HCT116 (cell line): Measurements from ENCODE around the gene SLC24A3. TPM values are rescaled to one million over a fixed set of nuclear protein-coding genes. Genes with fewer than 3 reads are reported as not detected.

Experiments used
- ATAC-seq: fragments of 200-7000 bp; cut with Tn5 transposase; 2 replicates; pipeline ENCODE4 v1.9.1; 2020; ENCODE audit warnings: mild to moderate bottlenecking, moderate library complexity
- BruUV-seq: library from RNA; stranded (reverse); fragments of 400-500 nt; replicated peaks from 2 replicates; lab custom pipeline; 2021; lab: Mats Ljungman, UMichigan
- CTCF ChIA-PET: fragments of 300-600 bp; sonication (Branson Sonifier 250); formaldehyde crosslinking; loops from one replicate; lab custom pipeline; 2021; ENCODE audit warnings: antibody characterized with exemption; lab: Charles Lee
- POLR2A ChIA-PET: fragments of 300-600, 350-600 bp; sonication (Branson Sonifier 250); formaldehyde crosslinking; loops from one replicate; lab custom pipeline; 2021; ENCODE audit warnings: antibody characterized with exemption; lab: Charles Lee
- RAD21 ChIA-PET, 2 experiments: fragments of 300-600 bp; sonication (Branson Sonifier 250); formaldehyde crosslinking; loops; one replicate each; lab custom pipeline; 2023; ENCODE audit warnings: low total read pairs in 2 of 2; ENCODE audit not compliant: uncharacterized antibody in 2 of 2, unreplicated experiment in 2 of 2, low non-redundant PET in 1 of 2; lab: Charles Lee
- DNase-seq: peaks from one replicate; pipeline ENCODE4 v3.0.0-alpha.2; 2010; ENCODE audit warnings: low read depth, low spot score
- H2AFZ ChIP-seq: fragments of 200-600 bp; shearing (Covaris generic), sonication (generic); 2 replicates; pipeline ENCODE4 v1.6.1; 2017; ENCODE audit warnings: low read depth, mixed run types, mixed read lengths, antibody characterized with exemption, low read length; ENCODE audit not compliant: poor library complexity, severe bottlenecking
- H3K27ac ChIP-seq: 2 replicates; pipeline ENCODE4 v1.5.1; 2012; ENCODE audit warnings: low read depth, low read length
- H3K27me3 ChIP-seq: fragments of 200-600 bp; sonication (generic); 2 replicates; pipeline ENCODE4 v1.6.1; 2016; ENCODE audit warnings: mixed run types, low read length, mixed read lengths; ENCODE audit not compliant: insufficient read depth
- H3K36me3 ChIP-seq, 2 experiments: fragments of 200-500 bp in 1 of 2; fragments of 200-600 bp in 1 of 2; sonication (Bioruptor generic) in 1 of 2; sonication (generic) in 1 of 2; 2 replicates each; pipeline versions ENCODE4 v1.5.1 to v1.6.1; 2014 to 2016; ENCODE audit warnings: low read length in 2 of 2, inconsistent platforms in 1 of 2, mixed read lengths in 1 of 2, mixed run types in 1 of 2; ENCODE audit not compliant: insufficient read depth in 2 of 2, control insufficient read depth in 1 of 2
- H3K4me1 ChIP-seq, 2 experiments: fragments of 200-600 bp in 1 of 2; sonication (generic) in 1 of 2; 2 replicates each; pipeline versions ENCODE4 v1.5.1 to v1.6.1; 2012 to 2017; ENCODE audit warnings: low read length in 2 of 2, inconsistent platforms in 1 of 2, mild to moderate bottlenecking in 1 of 2, mixed read lengths in 1 of 2, mixed run types in 1 of 2, moderate library complexity in 1 of 2; ENCODE audit not compliant: insufficient read depth in 2 of 2, control insufficient read depth in 1 of 2
- H3K4me2 ChIP-seq: fragments of 200-600 bp; sonication (generic); 2 replicates; pipeline ENCODE4 v1.6.1; 2017; ENCODE audit warnings: mixed run types, low read length, mixed read lengths
- H3K4me3 ChIP-seq, 2 experiments: fragments of 200-600 bp in 1 of 2; sonication (generic) in 1 of 2; replicated peaks in 1 of 2; 2 replicates each; pipeline ENCODE4 v1.5.1; 2011 to 2016; ENCODE audit warnings: low read length in 2 of 2, control low read depth in 1 of 2, low read depth in 1 of 2, mild to moderate bottlenecking in 1 of 2, mixed read lengths in 1 of 2, mixed run types in 1 of 2
- H3K79me2 ChIP-seq: fragments of 200-600 bp; sonication (generic); 2 replicates; pipeline ENCODE4 v1.6.1; 2017; ENCODE audit warnings: mild to moderate bottlenecking, mixed run types, low read length, moderate library complexity, mixed read lengths; ENCODE audit not compliant: insufficient read depth
- H3K9ac ChIP-seq: fragments of 200-600 bp; sonication (generic); 2 replicates; pipeline ENCODE4 v1.6.1; 2016; ENCODE audit warnings: low read length, mixed read lengths
- H3K9me2 ChIP-seq: fragments of 200-600 bp; sonication (generic), shearing (Covaris generic); 2 replicates; pipeline ENCODE4 v1.6.1; 2017; ENCODE audit warnings: mixed run types, mild to moderate bottlenecking, moderate library complexity; ENCODE audit not compliant: insufficient read depth
- H3K9me3 ChIP-seq, 2 experiments: fragments of 200-500 bp in 1 of 2; fragments of 200-600 bp in 1 of 2; sonication (Bioruptor generic) in 1 of 2; sonication (generic) in 1 of 2; 2 replicates each; pipeline ENCODE4 v1.6.1; 2014 to 2017; ENCODE audit warnings: low read length in 2 of 2, mixed read lengths in 2 of 2, inconsistent platforms in 1 of 2, low read depth in 1 of 2, mild to moderate bottlenecking in 1 of 2, mixed run types in 1 of 2, moderate library complexity in 1 of 2; ENCODE audit not compliant: control insufficient read depth in 1 of 2, insufficient read depth in 1 of 2
- H4K20me1 ChIP-seq: fragments of 200-600 bp; sonication (generic), shearing (Covaris generic); 2 replicates; pipeline ENCODE4 v1.6.1; 2017; ENCODE audit warnings: mixed run types, mild to moderate bottlenecking, moderate library complexity; ENCODE audit not compliant: insufficient read depth
- ATF3 ChIP-seq: IDR thresholded peaks from 2 replicates; pipeline ENCODE4 v1.6.1; 2012
- CTCF ChIP-seq, 3 experiments: fragments of 200-600 bp in 1 of 3; sonication (generic) in 1 of 3; IDR thresholded peaks in 2 of 3; conservative IDR thresholded peaks in 1 of 3; 2 replicates each; pipeline ENCODE4 v1.5.1; 2012 to 2017; ENCODE audit warnings: low read depth in 2 of 3, low read length in 2 of 3, antibody characterized with exemption in 1 of 3, borderline replicate concordance in 1 of 3, control low read depth in 1 of 3, mild to moderate bottlenecking in 1 of 3, mixed read lengths in 1 of 3, mixed run types in 1 of 3, moderate library complexity in 1 of 3; ENCODE audit not compliant: insufficient read depth in 1 of 3
- ELF1 ChIP-seq: IDR thresholded peaks from 2 replicates; pipeline ENCODE4 v1.6.1; 2012; ENCODE audit warnings: low read depth, borderline replicate concordance
- EZH2 ChIP-seq: fragments of 200-600 bp; sonication (generic); IDR thresholded peaks from 2 replicates; pipeline ENCODE4 v1.6.1; 2017; ENCODE audit warnings: antibody characterized with exemption, mixed run types
- FOSL1 ChIP-seq: IDR thresholded peaks from 2 replicates; pipeline ENCODE4 v1.6.1; 2012; ENCODE audit warnings: low read depth
- JUND ChIP-seq: IDR thresholded peaks from 2 replicates; pipeline ENCODE4 v1.6.1; 2012
- POLR2A ChIP-seq: IDR thresholded peaks from 2 replicates; pipeline ENCODE4 v1.7.0; 2011; ENCODE audit warnings: borderline replicate concordance; ENCODE audit not compliant: insufficient read depth, insufficient read length; ENCODE audit errors: extremely low read depth
- POLR2AphosphoS5 ChIP-seq: IDR thresholded peaks from 2 replicates; pipeline ENCODE4 v1.6.1; 2011; ENCODE audit warnings: mild to moderate bottlenecking, low read depth, low read length, moderate library complexity
- SP1 ChIP-seq: IDR thresholded peaks from 2 replicates; pipeline ENCODE4 v1.6.1; 2012; ENCODE audit warnings: low read depth
- SRF ChIP-seq: IDR thresholded peaks from 2 replicates; pipeline ENCODE4 v1.6.1; 2012; ENCODE audit warnings: low read depth
- TCF7L2 ChIP-seq: IDR thresholded peaks from 2 replicates; pipeline ENCODE4 v1.7.0; 2011; ENCODE audit warnings: borderline replicate concordance, inconsistent platforms; ENCODE audit not compliant: insufficient read depth, insufficient read length; ENCODE audit errors: extremely low read depth
- ZBTB33 ChIP-seq: IDR thresholded peaks from 2 replicates; pipeline ENCODE4 v1.6.1; 2011; ENCODE audit warnings: mild to moderate bottlenecking, low read length, moderate library complexity; ENCODE audit not compliant: insufficient replicate concordance; ENCODE audit errors: extremely low read depth
- ZFX ChIP-seq: fragments of 450-650 bp; IDR thresholded peaks from 2 replicates; pipeline ENCODE4 v1.6.1; 2017
- ZNF274 ChIP-seq: fragments of 200-500 bp; sonication (Bioruptor generic); IDR thresholded peaks from 2 replicates; pipeline ENCODE4 v1.6.1; 2014; ENCODE audit warnings: mild to moderate bottlenecking, low read depth, low read length, inconsistent platforms
- intact Hi-C: fragments of 100-400 bp; cut with micrococcal nuclease; formaldehyde crosslinking; loops from 2 replicates; pipeline ENCODE4 v1.10.0; 2022
- total RNA-seq: library from RNA; stranded (reverse); gene quantifications from one replicate; pipeline ENCODE4 v1.2.1, GENCODE V29; 2021; ENCODE audit not compliant: unreplicated experiment

SLC24A3 gene
- total RNA-seq, 1 experiment from 2014 or later, result not detected

- Histone ChIP-seq H3K36me3 (no peaks in the 10 kb centered on the region), H3K27me3 (no peaks in the 10 kb centered on the region), H3K9me3 (peaks cover 0 to 5% of the 10 kb centered on the region in 2 experiments; a peak in 1 of 4 replicates), H3K9ac (no peak overlapping the region), H3K4me2 (no peak overlapping the region), H3K4me3 (no peak overlapping the region), H3K9me2 (no peaks in the 10 kb centered on the region), H3K27ac (no peak overlapping the region), H2AFZ (no peak overlapping the region), H3K4me1 (no peaks in the 10 kb centered on the region), H4K20me1 (no peaks in the 10 kb centered on the region), H3K79me2 (no peaks in the 10 kb centered on the region)
- POLR2A ChIA-PET, result no interaction called here
- RAD21 ChIA-PET, result no interaction called here
- TF ChIP-seq SP1, result no peak
- TF ChIP-seq ATF3, result no peak
- no peak for TF ChIP-seq POLR2AphosphoS5
- TF ChIP-seq ELF1, result no peak
- TF ChIP-seq POLR2A, result no peak
- no peak for TF ChIP-seq SRF
- TF ChIP-seq TCF7L2, result no peak
- no peak for TF ChIP-seq ZNF274
- TF ChIP-seq ZFX, result no peak
- no TSS peak for BruUV-seq
- ATAC-seq, result no peak
- no peak for DNase-seq
- intact Hi-C loops, result no loop called here
- CTCF ChIA-PET, result no interaction called here
These were observed 155.9 kb downstream of the SLC24A3 start for GRCh38 chr20:19368351-19368750.

GRCh38 chr20:19370076-19371075, 157.9 kb downstream of the SLC24A3 start:
- no peak overlapping the region for H3K27ac ChIP-seq
- peaks cover 0 to 5% of the 10 kb centered on the region in 2 experiments; a peak in 1 of 4 replicates for H3K9me3 ChIP-seq
- CTCF ChIA-PET, result no interaction called here
- POLR2A ChIA-PET, result no interaction called here
- no peak for TF ChIP-seq EZH2
- no peak for TF ChIP-seq POLR2AphosphoS5
- no peak for TF ChIP-seq JUND
- no peak for TF ChIP-seq FOSL1
- no peak for TF ChIP-seq ATF3
- no peak for TF ChIP-seq CTCF (IDR thresholded peaks at IDR 0.05 in 2 of 3, conservative IDR thresholded peaks at IDR 0.05 in 1 of 3; ENCODE audit: borderline replicate concordance in 1 of 3, insufficient read depth in 1 of 3, low read depth in 2 of 3, low read length in 2 of 3)
- TF ChIP-seq SP1, result no peak
- no peak for TF ChIP-seq ZBTB33
- H4K20me1 ChIP-seq, result no peaks in the 10 kb centered on the region
- intact Hi-C loops, result no loop called here
- RAD21 ChIA-PET, result no interaction called here
- no peaks in the 10 kb centered on the region for H3K36me3 ChIP-seq
- no peaks in the 10 kb centered on the region for H3K9me2 ChIP-seq
- ATAC-seq, result no peak
- no peak for DNase-seq
- no peak overlapping the region for H3K9ac ChIP-seq
- H3K4me2 ChIP-seq, result no peak overlapping the region
- H3K79me2 ChIP-seq, result no peaks in the 10 kb centered on the region
- no peak overlapping the region for H3K4me3 ChIP-seq
- BruUV-seq, result no TSS peak
- no peaks in the 10 kb centered on the region for H3K4me1 ChIP-seq
- no peaks in the 10 kb centered on the region for H3K27me3 ChIP-seq
- no peak overlapping the region for H2AFZ ChIP-seq
